Kidney epithelial cell (primary cell): ENCODE results near the gene GBGT1. TPM values are rescaled to one million over a fixed set of nuclear protein-coding genes. Genes with fewer than 3 reads are reported as not detected.

Source experiments
- DNase-seq: peaks from one replicate; pipeline ENCODE4 v3.0.0-alpha.2; 2010; ENCODE audit warnings: low read depth
- H3K27me3 ChIP-seq: 2 replicates; pipeline ENCODE4 v1.6.0; 2011; ENCODE audit warnings: low read length; ENCODE audit not compliant: control insufficient read depth, insufficient read depth
- H3K36me3 ChIP-seq: 2 replicates; pipeline ENCODE4 v1.5.1; 2011; ENCODE audit warnings: low read length; ENCODE audit not compliant: control insufficient read depth, insufficient read depth
- H3K4me3 ChIP-seq: 2 replicates; pipeline ENCODE4 v1.5.1; 2011; ENCODE audit warnings: low read depth, mild to moderate bottlenecking, control low read depth, low read length
- CTCF ChIP-seq: IDR thresholded peaks from 2 replicates; pipeline ENCODE4 v1.5.1; 2011; ENCODE audit warnings: mild to moderate bottlenecking, moderate library complexity, low read length, control low read depth, inconsistent platforms; ENCODE audit not compliant: insufficient read depth, poor library complexity, severe bottlenecking
- total RNA-seq: library from RNA; depleted of rRNA; stranded (reverse); fragments of >200 nt; gene quantifications from 2 replicates; pipeline ENCODE4 v1.2.3, GENCODE V29; 2015

GBGT1 gene
- total RNA-seq, 1 donor from 2014 or later, result 12.4 TPM

DNA sequence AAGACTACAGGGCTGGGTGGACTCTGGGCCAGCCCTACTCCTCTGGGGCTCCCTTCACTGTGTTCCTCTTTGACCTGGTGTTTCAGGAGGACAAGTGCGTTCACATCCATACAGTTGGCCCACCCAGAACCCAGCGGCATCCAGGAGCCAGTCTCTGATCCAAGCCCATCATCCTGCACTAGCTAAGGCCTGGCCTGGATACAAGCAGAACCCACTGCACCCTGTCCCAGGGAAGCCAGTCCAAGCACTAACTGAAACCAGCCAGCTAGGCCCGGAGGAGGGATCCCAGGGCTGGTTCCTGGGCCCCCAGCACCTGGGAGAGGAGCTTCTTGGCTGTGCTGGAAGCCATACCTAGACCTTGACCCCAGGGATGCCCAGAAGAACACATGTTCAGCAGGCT lies 4.1 kb upstream of the GBGT1 start:
- TF ChIP-seq CTCF, result no peak
- H3K4me3 ChIP-seq, result no peak overlapping the region
- DNase-seq, result no peak
- no peaks in the 10 kb centered on the region for H3K36me3 ChIP-seq
- H3K27me3 ChIP-seq, result peaks cover 16% of the 10 kb centered on the region

DNA sequence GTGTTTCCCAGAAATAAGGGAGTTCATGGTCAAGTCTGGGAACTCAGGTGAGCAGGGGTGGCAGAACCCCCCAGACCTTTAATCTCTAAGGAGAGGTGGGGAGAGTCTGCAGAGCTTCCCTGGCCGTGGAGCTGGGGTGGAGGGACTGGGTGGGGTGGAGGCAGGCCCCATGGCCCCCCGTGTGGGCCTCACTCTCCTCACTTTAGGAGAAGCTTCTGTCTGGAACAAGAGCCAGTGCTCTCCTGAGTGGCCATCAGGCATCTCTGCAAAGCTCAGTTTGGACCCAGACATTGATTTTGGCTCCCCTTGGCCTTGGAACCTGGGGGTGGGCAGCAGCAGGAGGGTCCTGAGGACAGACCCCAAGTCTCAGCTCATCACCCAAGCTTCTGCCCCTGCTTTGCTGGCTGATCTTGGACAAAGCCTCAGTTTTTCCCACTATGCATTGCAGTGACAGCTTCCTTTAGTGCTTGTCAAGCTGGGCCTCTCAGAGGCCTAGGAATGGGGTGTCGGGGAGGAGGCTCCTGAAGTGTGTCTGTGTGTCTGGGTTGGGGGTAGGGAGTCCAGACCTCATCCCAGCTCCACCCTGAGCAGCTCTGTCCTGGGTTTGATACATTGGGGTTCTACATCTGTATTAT lies 3.5 kb upstream of the GBGT1 start:
- H3K36me3 ChIP-seq, result no peaks in the 10 kb centered on the region
- H3K27me3 ChIP-seq, result peaks cover 16% of the 10 kb centered on the region
- TF ChIP-seq CTCF, result no peak
- no peak for DNase-seq
- no peak overlapping the region for H3K4me3 ChIP-seq

GRCh38 chr9:133166392-133166791 lies 2.7 kb upstream of the GBGT1 start:
- peaks cover 11% of the 10 kb centered on the region for H3K27me3 ChIP-seq
- no peak for TF ChIP-seq CTCF
- no peaks in the 10 kb centered on the region for H3K36me3 ChIP-seq
- DNase-seq, result no peak
- H3K4me3 ChIP-seq, result no peak overlapping the region

DNA sequence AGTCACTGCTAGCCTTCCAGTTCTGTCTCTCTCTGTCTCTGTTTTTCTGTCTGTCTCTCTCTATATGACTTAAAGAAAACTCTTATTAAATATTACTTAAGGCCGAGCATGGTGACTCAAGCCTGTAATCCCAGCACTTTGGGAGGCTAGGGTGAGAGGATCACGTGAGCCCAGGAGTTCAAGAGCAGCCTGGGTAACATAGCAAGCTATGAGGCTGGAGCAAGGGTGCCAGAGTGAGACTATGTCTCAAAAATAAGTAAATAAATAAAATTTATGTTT lies 1.7 kb upstream of the GBGT1 start:
- Histone ChIP-seq H3K36me3 (no peaks in the 10 kb centered on the region), H3K27me3 (peaks cover 4% of the 10 kb centered on the region), H3K4me3 (no peak overlapping the region)
- DNase-seq, result no peak
- no peak for TF ChIP-seq CTCF

GRCh38 chr9:133164191-133164590 lies 477 bp upstream of the GBGT1 start:
- Histone ChIP-seq H3K4me3 (peak overlapping the region; percentile 53), H3K27me3 (peaks cover 4% of the 10 kb centered on the region), H3K36me3 (no peaks in the 10 kb centered on the region)
- TF ChIP-seq CTCF, result no peak
- DNase-seq, result no peak

- Histone ChIP-seq H3K36me3 (no peaks in the 10 kb centered on the region), H3K4me3 (peak overlapping the region; percentile 53), H3K27me3 (peaks cover 4% of the 10 kb centered on the region)
- no peak for TF ChIP-seq CTCF
- no peak for DNase-seq
These were observed 732 bp downstream of the GBGT1 start for GRCh38 chr9:133162861-133163503.
